ENCODE measurements around the gene CCDC63.

The CCDC63 gene

DNA sequence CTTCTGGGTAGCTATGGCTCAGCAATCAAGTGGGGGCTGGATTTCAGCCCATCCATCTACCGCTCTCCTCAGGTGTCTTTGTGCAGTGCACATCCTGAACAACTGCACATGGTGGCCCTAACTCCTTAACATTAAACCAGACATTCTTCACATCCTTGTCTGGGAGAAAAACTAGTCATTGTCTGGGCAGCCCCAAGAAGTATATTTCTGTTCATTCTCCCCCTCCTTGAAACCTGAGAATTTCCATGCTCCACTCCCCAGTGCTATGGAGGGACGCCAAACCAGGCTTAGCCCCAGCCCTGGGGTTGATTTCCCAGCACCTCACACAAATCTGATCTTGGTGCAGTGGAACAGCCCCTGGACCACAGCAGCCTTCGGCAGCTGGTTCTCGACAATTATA is 60.2 kb downstream of the CCDC63 start:
- TF ChIP-seq, protein P1, sequence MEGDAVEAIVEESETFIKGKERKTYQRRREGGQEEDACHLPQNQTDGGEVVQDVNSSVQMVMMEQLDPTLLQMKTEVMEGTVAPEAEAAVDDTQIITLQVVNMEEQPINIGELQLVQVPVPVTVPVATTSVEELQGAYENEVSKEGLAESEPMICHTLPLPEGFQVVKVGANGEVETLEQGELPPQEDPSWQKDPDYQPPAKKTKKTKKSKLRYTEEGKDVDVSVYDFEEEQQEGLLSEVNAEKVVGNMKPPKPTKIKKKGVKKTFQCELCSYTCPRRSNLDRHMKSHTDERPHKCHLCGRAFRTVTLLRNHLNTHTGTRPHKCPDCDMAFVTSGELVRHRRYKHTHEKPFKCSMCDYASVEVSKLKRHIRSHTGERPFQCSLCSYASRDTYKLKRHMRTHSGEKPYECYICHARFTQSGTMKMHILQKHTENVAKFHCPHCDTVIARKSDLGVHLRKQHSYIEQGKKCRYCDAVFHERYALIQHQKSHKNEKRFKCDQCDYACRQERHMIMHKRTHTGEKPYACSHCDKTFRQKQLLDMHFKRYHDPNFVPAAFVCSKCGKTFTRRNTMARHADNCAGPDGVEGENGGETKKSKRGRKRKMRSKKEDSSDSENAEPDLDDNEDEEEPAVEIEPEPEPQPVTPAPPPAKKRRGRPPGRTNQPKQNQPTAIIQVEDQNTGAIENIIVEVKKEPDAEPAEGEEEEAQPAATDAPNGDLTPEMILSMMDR (conservative IDR thresholded peaks at IDR 0.05; ENCODE audit: low read depth): no peak
- ChIA-PET POLR2A (ENCODE audit: low non-redundant PET) (no interaction called here), CTCF (interaction anchor here (0.6 kb wide), 1 partner anchor 123 kb away, joined by 8 read pairs; no protein-coding TSS in a partner anchor)
- no peak for DNase-seq (ENCODE audit: low spot score)
- peak overlapping the region; percentile 70 for H3K27ac ChIP-seq

DNA sequence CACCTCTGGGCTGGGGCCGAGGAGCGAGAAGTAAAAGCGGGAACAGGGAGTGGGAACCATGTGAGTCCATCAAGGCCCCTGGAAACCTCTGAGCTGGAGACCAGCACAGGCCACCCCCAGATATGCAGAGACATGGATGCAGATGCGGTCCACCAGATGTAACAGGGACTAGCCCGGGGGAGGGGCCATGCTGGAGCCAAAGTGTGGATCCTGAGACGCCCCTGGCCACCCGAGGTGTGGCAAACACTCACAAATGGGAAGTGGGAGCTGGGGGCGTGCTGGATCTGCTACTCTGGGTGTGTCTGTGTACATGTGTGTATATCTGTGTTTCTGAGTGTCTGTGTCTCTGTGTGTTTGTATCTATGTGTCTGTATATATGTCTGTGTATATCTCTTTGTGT is 60.8 kb downstream of the CCDC63 start:
- TF ChIP-seq, protein P1 (conservative IDR thresholded peaks at IDR 0.05; ENCODE audit: low read depth): no peak
- ChIA-PET CTCF (no interaction called here), POLR2A (ENCODE audit: low non-redundant PET) (no interaction called here)
- peak overlapping the region; percentile 70 for H3K27ac ChIP-seq
- DNase-seq (ENCODE audit: low spot score): no peak

DNA sequence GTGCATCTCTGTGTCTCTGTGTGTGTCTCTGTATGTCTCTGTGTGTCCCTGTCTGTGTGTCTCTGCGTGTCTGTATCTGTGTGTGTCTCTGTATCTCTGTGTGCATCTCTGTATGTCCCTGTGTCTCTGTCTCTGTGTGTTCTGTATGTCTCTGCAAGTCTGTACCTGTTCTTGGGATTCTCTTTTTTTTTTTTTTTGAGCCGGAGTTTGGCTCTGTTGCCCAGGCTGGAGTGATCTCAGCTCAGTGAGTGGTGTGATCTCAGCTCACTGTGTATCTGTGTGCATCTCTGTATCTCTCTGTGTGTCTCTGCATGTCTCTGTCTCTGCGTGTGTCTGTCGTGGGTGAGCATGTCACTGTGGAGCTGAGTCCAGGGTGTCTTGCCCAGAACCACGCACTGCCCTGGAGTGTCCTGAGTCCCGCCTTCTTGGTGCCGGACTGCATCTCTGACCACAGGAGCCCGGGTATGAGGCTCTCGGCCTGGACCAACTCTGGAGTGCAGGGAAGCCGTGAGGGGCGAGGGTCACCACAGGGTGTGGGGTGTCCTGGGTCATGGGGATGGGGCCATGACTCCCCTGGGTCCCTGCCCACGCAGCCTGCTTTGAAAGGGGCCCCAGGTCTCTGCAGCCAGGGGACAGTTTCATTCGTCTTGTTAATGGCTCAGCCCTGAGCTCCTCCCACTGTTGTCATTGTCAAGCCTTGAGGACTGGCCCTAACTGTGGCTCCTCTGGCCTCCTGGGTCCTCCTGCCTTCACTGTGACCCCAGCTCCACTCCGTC is 61.8 kb downstream of the CCDC63 start:
- ChIA-PET POLR2A (ENCODE audit: low non-redundant PET) (no interaction called here), CTCF (no interaction called here)

DNA sequence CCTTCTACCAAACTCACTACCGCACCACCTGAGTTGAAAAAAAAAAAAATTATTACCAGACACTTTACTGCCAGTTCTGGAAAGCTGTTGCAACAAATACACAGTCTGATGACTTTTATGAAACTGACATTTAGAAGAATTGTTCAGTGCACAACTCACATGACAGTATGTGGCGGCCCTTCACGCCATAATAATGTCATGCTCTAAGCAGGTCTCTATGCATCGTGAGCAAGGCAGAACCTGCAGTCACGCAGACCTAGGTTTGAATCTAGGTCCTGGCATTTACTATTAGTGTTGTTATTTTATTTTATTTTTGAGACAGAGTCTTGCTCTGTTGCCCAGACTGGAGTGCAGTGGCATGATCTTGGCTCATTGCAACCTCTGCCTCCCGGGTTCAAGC is 65.5 kb downstream of the CCDC63 start:
- DNase-seq (ENCODE audit: low spot score): no peak
- POLR2A ChIA-PET (ENCODE audit: low non-redundant PET): no interaction called here
- CTCF ChIA-PET: interaction anchor here (0.6 kb wide), 2 partner anchors 65 to 485 kb away, joined by 3 read pairs; no protein-coding TSS in a partner anchor
- no peak overlapping the region for H3K27ac ChIP-seq
- TF ChIP-seq, protein P1 (conservative IDR thresholded peaks at IDR 0.05; ENCODE audit: low read depth): no peak

More for the DNA sequence above, 61.8 kb downstream of the CCDC63 start:
- DNase-seq (ENCODE audit: low spot score): no peak
- peak overlapping the region; percentile 51; the same call in 1 of the 2 replicates for H3K27ac ChIP-seq
- TF ChIP-seq, protein P1 (conservative IDR thresholded peaks at IDR 0.05; ENCODE audit: low read depth): no peak

DNA sequence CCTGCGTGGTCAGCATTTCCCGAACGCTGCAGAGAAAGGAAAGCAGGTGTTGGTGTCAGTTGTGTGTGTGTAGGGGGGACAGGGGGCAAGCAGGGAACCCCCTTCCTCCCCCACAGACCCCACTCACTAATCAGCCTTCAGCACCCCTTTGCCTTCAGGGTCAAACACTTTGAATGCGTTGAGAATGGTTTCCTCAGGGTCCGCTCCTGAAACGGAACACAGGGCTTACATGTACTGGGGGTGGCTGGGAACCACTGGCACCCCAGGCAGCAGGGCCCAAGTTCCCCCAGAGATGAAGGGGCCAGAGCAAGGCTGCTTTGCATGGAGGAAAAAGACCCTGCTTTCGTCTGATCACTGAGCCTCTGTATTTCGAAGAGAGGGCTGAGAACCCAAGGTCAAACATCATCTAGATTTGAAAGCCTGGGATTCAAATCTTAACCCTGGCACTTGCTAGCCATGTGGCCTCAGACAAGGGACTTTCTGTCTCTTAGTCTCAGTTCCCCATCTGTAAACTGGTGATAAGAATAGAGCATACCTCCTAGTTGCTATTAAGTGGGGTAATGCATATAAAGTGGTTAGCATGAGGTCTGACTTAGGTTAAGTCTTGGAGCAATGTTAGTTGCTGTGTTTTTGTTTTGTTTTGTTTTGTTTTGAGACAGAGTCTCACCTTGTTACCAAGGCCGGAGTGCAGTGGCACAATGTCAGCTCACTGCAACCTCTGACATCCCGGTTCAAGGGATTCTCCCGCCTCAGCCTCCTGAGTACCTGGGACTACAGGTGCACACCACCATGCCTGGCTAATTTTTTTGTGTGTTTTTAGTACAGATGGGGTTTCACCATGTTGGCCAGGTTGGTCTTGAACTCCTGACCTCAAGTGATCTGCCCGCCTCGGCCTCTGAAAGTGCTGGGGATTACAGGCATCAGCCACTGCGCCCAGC is 66.6 kb downstream of the CCDC63 start:
- CTCF ChIA-PET: no interaction called here
- DNase-seq (ENCODE audit: low spot score): no peak
- no peak overlapping the region for H3K27ac ChIP-seq
- TF ChIP-seq, protein P1 (conservative IDR thresholded peaks at IDR 0.05; ENCODE audit: low read depth): no peak
- POLR2A ChIA-PET (ENCODE audit: low non-redundant PET): no interaction called here

DNA sequence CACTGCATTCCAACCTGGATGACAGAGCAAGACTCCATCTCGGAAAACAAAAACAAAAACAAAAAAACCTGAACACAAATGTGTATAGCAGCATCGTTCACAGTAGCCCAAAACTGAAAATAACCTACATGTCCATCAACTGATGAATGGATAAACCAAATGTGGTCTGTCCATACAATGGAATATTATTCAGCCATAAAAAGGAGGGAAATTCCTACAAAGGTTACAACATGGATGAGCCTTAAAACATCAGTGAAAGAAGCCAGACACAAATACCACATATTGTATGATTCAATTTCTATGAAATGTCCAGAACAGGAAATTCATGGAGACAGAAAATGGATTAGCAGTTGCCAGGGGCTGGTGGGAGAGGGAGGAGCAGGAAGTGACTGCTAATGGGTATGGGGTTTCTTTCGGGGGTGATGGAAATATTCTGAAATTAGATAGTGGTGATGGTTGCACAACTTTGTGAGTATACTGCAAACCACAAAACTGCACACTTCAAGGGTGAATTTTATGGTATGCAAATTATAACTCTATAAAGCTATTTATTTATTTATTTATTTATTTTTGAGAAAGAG is 69.6 kb downstream of the CCDC63 start:
- TF ChIP-seq, protein P1 (conservative IDR thresholded peaks at IDR 0.05; ENCODE audit: low read depth): no peak
- DNase-seq (ENCODE audit: low spot score): no peak
- H3K27ac ChIP-seq: peak overlapping the region; percentile 94
- POLR2A ChIA-PET (ENCODE audit: low non-redundant PET): no interaction called here
- CTCF ChIA-PET: interaction anchor here (0.6 to 0.7 kb wide), 2 partner anchors 107 to 274 kb away, joined by 3 to 5 read pairs; no protein-coding TSS in a partner anchor

All from RWPE1 (cell line).